Thyroid gland (tissue), 4 donors: ENCODE results near the gene ATG9A.

ENCODE experiments used
- POLR2A ChIP-seq, 2 donors: fragments of 450-650 bp; IDR thresholded peaks; one replicate each; pipeline ENCODE4 v1.6.1; 2017; ENCODE audit warnings: antibody characterized with exemption in 2 of 2, mild to moderate bottlenecking in 2 of 2, moderate library complexity in 1 of 2
- TF ChIP-seq, protein P1 (sequence below), 6 experiments: fragments of 200-600 bp in 3 of 6; fragments of 450-650 bp in 3 of 6; sonication (generic) in 3 of 6; IDR thresholded peaks; one replicate each; pipeline ENCODE4 v1.5.1; 2016 to 2019; ENCODE audit warnings: antibody characterized with exemption in 6 of 6, mild to moderate bottlenecking in 2 of 6, inconsistent platforms in 1 of 6, moderate library complexity in 1 of 6

DNA sequence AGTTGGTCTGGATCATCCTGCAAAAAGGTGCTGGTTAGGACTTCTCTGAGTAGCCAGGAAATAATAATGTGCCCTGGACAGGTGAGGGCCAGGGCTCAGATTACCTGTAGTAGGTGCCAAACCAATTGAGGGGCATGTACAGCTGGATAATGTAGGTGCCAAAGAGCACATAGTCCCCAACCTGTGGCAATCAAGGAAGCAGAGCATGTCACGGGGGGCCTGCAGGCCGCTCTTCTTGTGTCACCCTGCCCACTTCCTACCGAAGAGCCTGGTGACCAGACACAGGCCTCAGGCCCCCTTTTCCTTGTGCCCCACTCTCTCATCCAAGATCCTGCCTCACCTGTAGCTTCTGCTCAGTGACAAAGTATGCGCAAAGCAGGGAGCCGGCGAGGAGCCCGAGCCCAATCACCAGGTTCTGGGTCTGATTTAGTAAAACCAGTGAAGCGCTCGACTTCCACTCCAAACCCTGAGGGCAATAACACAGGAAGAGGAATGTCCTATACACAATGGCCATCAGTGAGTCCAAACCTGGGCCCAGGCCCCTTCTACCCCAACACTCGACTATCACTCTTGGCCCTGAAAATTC is 15.9 kb downstream of the ATG9A start:
- TF ChIP-seq, protein P1, sequence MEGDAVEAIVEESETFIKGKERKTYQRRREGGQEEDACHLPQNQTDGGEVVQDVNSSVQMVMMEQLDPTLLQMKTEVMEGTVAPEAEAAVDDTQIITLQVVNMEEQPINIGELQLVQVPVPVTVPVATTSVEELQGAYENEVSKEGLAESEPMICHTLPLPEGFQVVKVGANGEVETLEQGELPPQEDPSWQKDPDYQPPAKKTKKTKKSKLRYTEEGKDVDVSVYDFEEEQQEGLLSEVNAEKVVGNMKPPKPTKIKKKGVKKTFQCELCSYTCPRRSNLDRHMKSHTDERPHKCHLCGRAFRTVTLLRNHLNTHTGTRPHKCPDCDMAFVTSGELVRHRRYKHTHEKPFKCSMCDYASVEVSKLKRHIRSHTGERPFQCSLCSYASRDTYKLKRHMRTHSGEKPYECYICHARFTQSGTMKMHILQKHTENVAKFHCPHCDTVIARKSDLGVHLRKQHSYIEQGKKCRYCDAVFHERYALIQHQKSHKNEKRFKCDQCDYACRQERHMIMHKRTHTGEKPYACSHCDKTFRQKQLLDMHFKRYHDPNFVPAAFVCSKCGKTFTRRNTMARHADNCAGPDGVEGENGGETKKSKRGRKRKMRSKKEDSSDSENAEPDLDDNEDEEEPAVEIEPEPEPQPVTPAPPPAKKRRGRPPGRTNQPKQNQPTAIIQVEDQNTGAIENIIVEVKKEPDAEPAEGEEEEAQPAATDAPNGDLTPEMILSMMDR (IDR thresholded peaks at IDR 0.05) = no peak
- TF ChIP-seq POLR2A (IDR thresholded peaks at IDR 0.05) = no peak
